AG04450 (cell line): ENCODE measurements around the gene ADISSP. TPM values are rescaled to one million over a fixed set of nuclear protein-coding genes. Genes with fewer than 3 reads are reported as not detected.

ENCODE experiments used
- CTCF ChIA-PET: fragments of 300-600, 350-600 bp; formaldehyde crosslinking; extraction: SDS; loops from one replicate; lab custom pipeline; 2022; ENCODE audit warnings: antibody characterized with exemption, inconsistent platforms; lab: Charles Lee
- POLR2A ChIA-PET: fragments of 350-600 bp; formaldehyde crosslinking; extraction: SDS; loops from one replicate; lab custom pipeline; 2021; ENCODE audit warnings: antibody characterized with exemption, inconsistent platforms; lab: Yijun Ruan, JAX
- DNase-seq: peaks from one replicate; pipeline ENCODE4 v3.0.0-alpha.2; 2011; ENCODE audit warnings: low read depth, low spot score
- H3K27ac ChIP-seq: one replicate; pipeline ENCODE4 v1.5.1; 2012; ENCODE audit warnings: low read depth, low read length, control low read depth
- H3K27me3 ChIP-seq: one replicate; pipeline ENCODE4 v1.6.0; 2012; ENCODE audit warnings: low read length; ENCODE audit not compliant: control insufficient read depth, insufficient read depth
- H3K4me3 ChIP-seq: 2 replicates; pipeline ENCODE4 v1.5.1; 2011; ENCODE audit warnings: mild to moderate bottlenecking, low read depth, low read length, control low read depth
- H3K9me3 ChIP-seq: 2 replicates; pipeline ENCODE4 v1.5.1; 2012; ENCODE audit warnings: low read length; ENCODE audit not compliant: control insufficient read depth, insufficient read depth
- polyA plus RNA-seq: library from polyadenylated mRNA; depleted of rRNA; stranded (reverse); fragments of >200 nt; gene quantifications from 2 replicates; pipeline ENCODE4 v1.2.3, GENCODE V29; 2011
- TF ChIP-seq, protein P1 (sequence below): IDR thresholded peaks from 2 replicates; pipeline ENCODE4 v1.5.1; 2011; ENCODE audit warnings: low read depth, low read length, control low read depth, inconsistent platforms

The ADISSP gene
- polyA plus RNA-seq, 1 experiment = 22.6 TPM

DNA sequence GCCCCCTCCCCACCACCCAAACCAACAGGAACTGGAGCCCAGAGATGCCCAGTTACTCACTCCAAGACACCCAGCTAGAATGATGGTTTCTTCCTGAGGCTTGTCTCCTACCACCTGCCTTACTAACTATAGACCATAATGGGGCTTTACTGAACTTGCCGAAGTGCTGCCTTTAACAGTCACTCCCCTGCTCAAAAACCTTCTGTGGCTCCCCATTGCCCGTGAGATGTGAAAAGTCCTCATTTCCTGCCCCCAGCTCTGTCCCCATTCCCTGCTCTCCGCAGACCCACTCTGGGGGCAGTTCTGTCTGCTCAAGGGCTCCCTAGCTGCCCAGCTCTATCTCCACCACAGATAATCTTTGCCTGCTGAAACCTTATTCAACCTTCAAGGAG is 60.0 kb downstream of the ADISSP start:
- no peak for DNase-seq
- POLR2A ChIA-PET = interaction anchor here (0.5 kb wide), 1 partner anchor 83 kb away, joined by 5 read pairs; no protein-coding TSS in a partner anchor
- peaks cover 21% of the 10 kb centered on the region for H3K27me3 ChIP-seq
- CTCF ChIA-PET = interaction anchor here (0.9 to 2.5 kb wide), 5 partner anchors 9 to 145 kb away, joined by 4 to 10 read pairs (median 6); no protein-coding TSS in a partner anchor
- no peaks in the 10 kb centered on the region; the same call in 1 of the 2 replicates for H3K9me3 ChIP-seq
- H3K27ac ChIP-seq = no peak overlapping the region
- TF ChIP-seq, protein P1, sequence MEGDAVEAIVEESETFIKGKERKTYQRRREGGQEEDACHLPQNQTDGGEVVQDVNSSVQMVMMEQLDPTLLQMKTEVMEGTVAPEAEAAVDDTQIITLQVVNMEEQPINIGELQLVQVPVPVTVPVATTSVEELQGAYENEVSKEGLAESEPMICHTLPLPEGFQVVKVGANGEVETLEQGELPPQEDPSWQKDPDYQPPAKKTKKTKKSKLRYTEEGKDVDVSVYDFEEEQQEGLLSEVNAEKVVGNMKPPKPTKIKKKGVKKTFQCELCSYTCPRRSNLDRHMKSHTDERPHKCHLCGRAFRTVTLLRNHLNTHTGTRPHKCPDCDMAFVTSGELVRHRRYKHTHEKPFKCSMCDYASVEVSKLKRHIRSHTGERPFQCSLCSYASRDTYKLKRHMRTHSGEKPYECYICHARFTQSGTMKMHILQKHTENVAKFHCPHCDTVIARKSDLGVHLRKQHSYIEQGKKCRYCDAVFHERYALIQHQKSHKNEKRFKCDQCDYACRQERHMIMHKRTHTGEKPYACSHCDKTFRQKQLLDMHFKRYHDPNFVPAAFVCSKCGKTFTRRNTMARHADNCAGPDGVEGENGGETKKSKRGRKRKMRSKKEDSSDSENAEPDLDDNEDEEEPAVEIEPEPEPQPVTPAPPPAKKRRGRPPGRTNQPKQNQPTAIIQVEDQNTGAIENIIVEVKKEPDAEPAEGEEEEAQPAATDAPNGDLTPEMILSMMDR = no peak
- H3K4me3 ChIP-seq = no peak overlapping the region

DNA sequence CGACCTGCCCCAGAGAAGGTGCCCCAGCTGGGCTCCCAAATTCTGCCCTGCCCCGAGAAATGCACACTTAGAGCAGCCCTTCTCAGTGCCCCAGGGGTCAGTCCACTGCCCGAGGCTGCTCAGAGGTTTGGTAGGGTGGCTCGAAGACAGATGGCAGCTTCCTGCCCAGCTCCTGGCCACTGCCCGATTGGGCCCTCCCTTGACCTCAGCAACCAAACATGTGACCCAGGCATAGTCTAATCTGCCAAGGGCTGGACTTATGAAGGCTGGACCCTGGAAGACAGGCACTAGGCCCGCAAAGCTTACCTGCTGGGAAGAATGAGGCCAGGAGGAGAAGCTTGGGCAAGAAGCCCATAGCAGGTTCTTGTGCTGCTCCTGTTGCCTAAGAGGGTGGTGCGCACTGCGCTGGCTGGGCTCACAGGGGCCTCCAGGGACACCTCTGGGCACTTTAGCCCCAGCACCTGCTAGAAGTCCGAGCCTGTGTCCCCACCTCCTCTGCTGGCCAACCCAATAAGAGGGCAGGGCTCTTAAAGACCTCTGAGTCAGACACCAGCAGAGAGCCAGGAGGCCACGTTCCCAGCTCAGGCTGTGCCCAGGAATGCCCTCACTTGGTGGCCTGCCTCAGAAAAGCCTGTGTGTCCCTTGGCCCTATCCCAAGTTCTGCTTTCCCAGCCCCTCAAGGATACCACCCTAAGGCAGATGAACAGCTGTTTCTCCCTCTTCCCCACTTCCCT is 60.6 kb downstream of the ADISSP start:
- Histone ChIP-seq H3K27ac (no peak overlapping the region), H3K4me3 (no peak overlapping the region), H3K9me3 (no peaks in the 10 kb centered on the region; the same call in 1 of the 2 replicates), H3K27me3 (peaks cover 21% of the 10 kb centered on the region)
- ChIA-PET CTCF (interaction anchor here (0.9 to 2.5 kb wide), 5 partner anchors 9 to 144 kb away, joined by 4 to 10 read pairs (median 6); no protein-coding TSS in a partner anchor), POLR2A (interaction anchor here (0.5 kb wide), 1 partner anchor 84 kb away, joined by 5 read pairs; no protein-coding TSS in a partner anchor)
- TF ChIP-seq, protein P1 = no peak
- DNase-seq = no peak

DNA sequence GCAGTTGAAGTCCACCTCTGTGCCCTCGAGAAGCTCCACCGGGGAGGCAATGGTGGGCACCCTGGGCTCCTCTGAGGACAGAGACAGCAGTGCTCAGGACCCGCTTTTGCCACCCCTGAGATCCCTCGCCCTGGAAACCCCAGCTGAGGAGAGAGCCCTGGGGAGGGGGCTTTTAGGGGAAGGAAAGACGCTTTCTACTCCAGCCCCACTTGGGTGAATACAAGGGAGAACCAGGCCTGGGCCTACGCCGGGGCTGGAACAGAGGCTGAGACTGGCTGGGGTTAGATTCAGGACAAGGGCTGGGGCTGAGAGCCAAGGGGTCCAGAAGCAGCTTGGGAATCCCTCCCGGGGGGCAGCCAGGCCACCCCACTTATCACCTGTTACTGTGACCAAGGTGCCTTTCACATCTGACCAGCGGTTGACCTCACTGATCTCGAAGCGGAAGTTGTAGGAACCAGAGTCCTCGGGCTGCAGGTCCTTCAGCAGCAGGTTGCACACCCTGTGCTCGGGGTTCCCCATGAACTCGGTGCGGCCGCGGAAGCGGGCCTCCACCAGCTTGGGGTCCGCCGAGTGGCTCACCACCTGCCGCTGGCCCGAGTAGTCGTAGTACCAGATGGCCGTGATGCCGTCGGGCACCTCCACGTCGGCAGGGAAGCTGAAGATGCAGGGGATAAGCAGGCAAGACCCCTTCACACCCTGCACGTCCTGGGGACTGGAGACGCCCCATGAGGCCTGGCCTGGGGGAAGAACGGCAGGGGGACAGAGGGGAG is 61.4 kb downstream of the ADISSP start:
- ChIA-PET POLR2A (no interaction called here), CTCF (interaction anchor here (1.5 to 2.5 kb wide), 2 partner anchors 10 to 29 kb away, joined by 6 to 10 read pairs; no protein-coding TSS in a partner anchor)
- peaks cover 25% of the 10 kb centered on the region for H3K27me3 ChIP-seq
- DNase-seq = no peak
- TF ChIP-seq, protein P1 = no peak
- H3K4me3 ChIP-seq = no peak overlapping the region
- no peaks in the 10 kb centered on the region; the same call in 1 of the 2 replicates for H3K9me3 ChIP-seq
- H3K27ac ChIP-seq = no peak overlapping the region

DNA sequence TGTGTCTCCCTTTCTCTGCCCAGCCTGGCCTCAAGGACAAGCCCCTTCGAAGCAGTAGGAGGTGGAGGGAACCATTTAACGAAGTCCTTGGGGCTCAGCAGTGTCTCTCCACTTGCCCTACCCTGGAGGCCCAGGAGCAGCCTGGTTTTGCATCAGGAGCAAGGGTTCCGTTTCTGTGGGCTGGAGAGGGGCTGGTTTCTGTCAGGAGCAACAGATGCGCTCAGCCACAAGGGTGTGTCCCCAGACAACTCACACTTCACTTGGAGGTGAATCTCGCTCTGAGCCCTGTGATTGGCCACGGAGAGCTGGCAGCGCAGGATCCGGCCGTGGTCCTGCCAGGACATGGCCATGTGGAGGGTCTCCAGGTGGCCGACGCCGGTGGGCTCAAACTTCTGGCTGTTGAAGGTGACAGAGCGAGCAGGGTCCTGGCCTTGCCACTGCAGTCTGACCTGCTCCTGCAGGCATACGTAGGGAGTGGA is 62.0 kb downstream of the ADISSP start:
- ChIA-PET POLR2A (no interaction called here), CTCF (interaction anchor here (0.7 to 1.5 kb wide), 2 partner anchors 11 to 379 kb away, joined by 3 to 6 read pairs; no protein-coding TSS in a partner anchor)

More for the DNA sequence above, 62.0 kb downstream of the ADISSP start:
- no peak for DNase-seq
- TF ChIP-seq, protein P1 = no peak
- Histone ChIP-seq H3K9me3 (no peaks in the 10 kb centered on the region; the same call in 1 of the 2 replicates), H3K4me3 (no peak overlapping the region), H3K27me3 (peaks cover 30% of the 10 kb centered on the region), H3K27ac (no peak overlapping the region)
